ENCODE measurements around the gene TFF3. TPM values are rescaled to one million over a fixed set of nuclear protein-coding genes. Genes with fewer than 3 reads are reported as not detected.

The TFF3 gene
- total RNA-seq, 4 donors from 2014 or later = 1.9 to 8.0 (median 5.5) TPM; not detected in 1

DNA sequence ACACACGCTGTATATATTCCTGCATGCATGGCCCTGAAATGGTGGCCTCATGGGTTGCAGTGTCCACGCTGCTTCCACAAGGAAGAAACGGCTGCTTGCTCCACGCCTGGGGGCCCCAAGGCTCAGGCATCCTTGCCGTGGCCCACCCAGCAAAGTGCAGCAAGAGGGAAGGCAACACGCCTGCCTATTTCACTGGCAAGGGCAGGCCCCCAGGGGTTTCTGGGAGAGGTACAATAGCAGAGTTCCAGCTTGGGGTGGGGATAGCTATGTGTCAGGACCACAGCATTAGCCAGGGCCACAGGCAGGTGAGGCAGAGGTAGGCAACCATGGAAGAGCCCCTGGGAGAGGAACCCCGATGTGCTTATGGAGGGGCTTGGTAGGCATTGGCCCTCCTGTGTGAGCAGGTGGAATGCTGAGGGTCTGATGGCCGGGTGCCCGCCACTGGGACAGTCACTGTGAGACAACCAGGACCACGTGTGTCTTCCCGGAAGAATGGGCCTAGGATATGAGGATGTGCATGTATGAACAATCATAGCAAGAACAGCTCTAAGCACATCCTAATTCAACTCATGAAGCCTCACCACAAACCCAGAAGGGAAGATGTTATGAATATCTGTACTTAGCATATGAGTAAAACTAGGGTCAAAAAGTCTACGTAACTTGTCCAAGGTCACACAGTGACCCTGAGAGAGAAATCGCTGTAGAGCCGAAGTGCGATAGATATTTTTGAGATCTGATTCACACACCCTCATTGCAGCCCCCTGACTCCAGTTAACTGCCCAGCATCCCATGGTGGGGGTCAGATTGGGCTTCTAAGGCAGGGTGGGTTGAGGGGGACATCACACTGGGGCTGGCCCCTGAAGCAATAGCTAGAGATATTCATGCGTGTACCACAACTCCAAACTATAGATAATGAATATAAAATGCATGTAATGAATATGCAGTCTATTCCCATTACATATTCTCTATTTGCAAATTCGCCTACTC is 23.8 kb upstream of the TFF3 start:
- Histone ChIP-seq H3K36me3 (no peaks in the 10 kb centered on the region), H3K4me1 (no peaks in the 10 kb centered on the region), H3K9me3 (no peaks in the 10 kb centered on the region), H3K4me3 (no peak overlapping the region), H3K27me3 (peaks cover 13% of the 10 kb centered on the region), H3K27ac (no peak overlapping the region)
- WGBS = 95% methylated on average over 17 of the region's 17 CpGs
- DNase-seq (ENCODE audit: low spot score in 2 of 2) = no peak
- TF ChIP-seq, protein P1, sequence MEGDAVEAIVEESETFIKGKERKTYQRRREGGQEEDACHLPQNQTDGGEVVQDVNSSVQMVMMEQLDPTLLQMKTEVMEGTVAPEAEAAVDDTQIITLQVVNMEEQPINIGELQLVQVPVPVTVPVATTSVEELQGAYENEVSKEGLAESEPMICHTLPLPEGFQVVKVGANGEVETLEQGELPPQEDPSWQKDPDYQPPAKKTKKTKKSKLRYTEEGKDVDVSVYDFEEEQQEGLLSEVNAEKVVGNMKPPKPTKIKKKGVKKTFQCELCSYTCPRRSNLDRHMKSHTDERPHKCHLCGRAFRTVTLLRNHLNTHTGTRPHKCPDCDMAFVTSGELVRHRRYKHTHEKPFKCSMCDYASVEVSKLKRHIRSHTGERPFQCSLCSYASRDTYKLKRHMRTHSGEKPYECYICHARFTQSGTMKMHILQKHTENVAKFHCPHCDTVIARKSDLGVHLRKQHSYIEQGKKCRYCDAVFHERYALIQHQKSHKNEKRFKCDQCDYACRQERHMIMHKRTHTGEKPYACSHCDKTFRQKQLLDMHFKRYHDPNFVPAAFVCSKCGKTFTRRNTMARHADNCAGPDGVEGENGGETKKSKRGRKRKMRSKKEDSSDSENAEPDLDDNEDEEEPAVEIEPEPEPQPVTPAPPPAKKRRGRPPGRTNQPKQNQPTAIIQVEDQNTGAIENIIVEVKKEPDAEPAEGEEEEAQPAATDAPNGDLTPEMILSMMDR (IDR thresholded peaks at IDR 0.05) = no peak
- no peak for TF ChIP-seq POLR2AphosphoS5 (IDR thresholded peaks at IDR 0.05)
- no peak for TF ChIP-seq POLR2A (IDR thresholded peaks at IDR 0.05)
- no peak for TF ChIP-seq EP300 (IDR thresholded peaks at IDR 0.05)

- H3K4me3 ChIP-seq = no peak overlapping the region
- H3K27me3 ChIP-seq = peaks cover 17% of the 10 kb centered on the region
- DNase-seq (ENCODE audit: low spot score in 2 of 2) = peak in 1 of 2 donors; percentile 76
- H3K4me1 ChIP-seq = no peaks in the 10 kb centered on the region
- no peaks in the 10 kb centered on the region for H3K9me3 ChIP-seq
- no peak overlapping the region for H3K27ac ChIP-seq
- WGBS = 48% methylated on average over 22 of the region's 23 CpGs
- TF ChIP-seq POLR2AphosphoS5 (IDR thresholded peaks at IDR 0.05) = no peak
- TF ChIP-seq, protein P1 (IDR thresholded peaks at IDR 0.05) = peak; percentile 35 to 73
- TF ChIP-seq POLR2A (IDR thresholded peaks at IDR 0.05) = no peak
- no peaks in the 10 kb centered on the region for H3K36me3 ChIP-seq
These were observed 22.9 kb upstream of the TFF3 start for GRCh38 chr21:42337830-42338728.

- no peak for DNase-seq (ENCODE audit: low spot score in 2 of 2)
- Histone ChIP-seq H3K27ac (no peak overlapping the region), H3K4me1 (no peaks in the 10 kb centered on the region), H3K36me3 (no peaks in the 10 kb centered on the region), H3K9me3 (no peaks in the 10 kb centered on the region), H3K27me3 (peaks cover 23% of the 10 kb centered on the region), H3K4me3 (no peak overlapping the region)
- TF ChIP-seq POLR2A (IDR thresholded peaks at IDR 0.05) (no peak), POLR2AphosphoS5 (IDR thresholded peaks at IDR 0.05) (no peak), EP300 (IDR thresholded peaks at IDR 0.05) (no peak)
- TF ChIP-seq, protein P1 (IDR thresholded peaks at IDR 0.05) = no peak
- 90% methylated on average over 4 of the region's 4 CpGs for WGBS
These were observed 22.1 kb upstream of the TFF3 start for GRCh38 chr21:42337276-42337675.

DNA sequence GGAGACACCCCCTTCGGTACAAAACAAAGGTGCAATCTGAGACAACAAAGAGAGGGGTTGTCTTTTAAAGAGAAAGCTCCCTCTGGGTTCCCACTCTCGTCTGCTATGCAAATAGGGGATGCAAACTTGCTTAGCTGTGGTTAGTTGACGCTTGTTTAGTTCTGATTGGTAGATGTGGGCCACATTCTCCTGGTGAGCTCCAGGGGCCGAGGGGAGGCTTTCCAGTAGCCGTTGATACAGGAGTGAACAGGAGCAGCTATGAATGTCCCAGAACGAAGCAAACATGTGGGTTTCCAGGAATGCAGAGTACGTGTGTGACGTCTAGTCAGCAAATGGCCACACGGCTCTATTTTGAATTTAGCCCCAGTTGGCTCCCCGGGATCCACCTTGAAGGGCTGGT is 20.8 kb upstream of the TFF3 start:
- DNase-seq (ENCODE audit: low spot score in 2 of 2) = no peak
- Histone ChIP-seq H3K36me3 (no peaks in the 10 kb centered on the region), H3K27ac (no peak overlapping the region), H3K4me3 (no peak overlapping the region), H3K9me3 (no peaks in the 10 kb centered on the region), H3K27me3 (peaks cover 23% of the 10 kb centered on the region), H3K4me1 (no peaks in the 10 kb centered on the region)
- WGBS = 43% methylated on average over 10 of the region's 10 CpGs
- no peak for TF ChIP-seq EP300 (IDR thresholded peaks at IDR 0.05)
- TF ChIP-seq, protein P1 (IDR thresholded peaks at IDR 0.05) = no peak
- no peak for TF ChIP-seq POLR2A (IDR thresholded peaks at IDR 0.05)
- TF ChIP-seq POLR2AphosphoS5 (IDR thresholded peaks at IDR 0.05) = no peak

Measured in suprapubic skin (tissue), 4 donors.